ENCODE data around the gene SAFB. TPM values are rescaled to one million over a fixed set of nuclear protein-coding genes. Genes with fewer than 3 reads are reported as not detected.

Gene SAFB
- total RNA-seq, 1 donor from 2014 or later: 143 TPM

DNA sequence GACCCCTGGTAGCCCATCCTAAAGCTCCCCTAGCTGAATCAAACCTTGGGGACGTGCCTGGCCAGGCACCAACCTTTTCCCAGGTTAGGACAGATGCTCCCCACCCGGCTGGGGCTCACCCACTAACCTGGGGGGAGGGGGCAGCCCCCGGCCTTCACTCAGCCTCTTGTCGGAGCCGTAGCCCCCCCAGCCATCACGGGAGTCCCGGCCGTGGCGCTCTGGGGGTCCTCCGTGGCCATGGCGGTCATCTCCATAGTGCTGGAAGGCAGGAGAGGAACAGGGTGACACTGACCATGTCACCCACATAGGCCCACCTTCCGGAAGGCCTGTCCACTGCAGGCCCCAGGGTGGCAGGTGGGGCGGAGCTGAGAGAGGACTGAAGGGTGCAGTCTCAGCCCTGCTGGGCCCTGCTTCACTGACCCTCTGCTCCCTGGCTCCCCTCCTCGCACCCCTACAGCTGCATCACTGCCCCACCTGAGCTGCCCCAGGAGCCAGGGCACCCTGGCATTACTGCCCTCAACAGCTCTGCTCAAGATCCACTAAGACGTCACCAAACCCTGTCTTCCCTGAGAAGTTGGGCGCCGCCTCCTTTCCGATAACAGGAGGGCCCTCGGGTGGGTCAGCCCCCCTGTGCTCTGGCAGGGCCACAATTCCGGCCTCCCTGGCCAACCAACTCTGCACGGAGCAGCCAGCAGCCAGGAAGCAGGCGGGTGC is 32.6 kb upstream of the SAFB start:
- Mint-ChIP-seq H3K9me3 (no peaks in the 10 kb centered on the region), H3K4me3 (no peak overlapping the region), H3K27me3 (no peaks in the 10 kb centered on the region), H3K4me1 (peaks cover 12% of the 10 kb centered on the region), H3K36me3 (ENCODE audit: low read depth) (peaks cover 64% of the 10 kb centered on the region), H3K27ac (no peak overlapping the region)
- DNase-seq: no peak
- intact Hi-C loops (cut with micrococcal nuclease): no loop called here

DNA sequence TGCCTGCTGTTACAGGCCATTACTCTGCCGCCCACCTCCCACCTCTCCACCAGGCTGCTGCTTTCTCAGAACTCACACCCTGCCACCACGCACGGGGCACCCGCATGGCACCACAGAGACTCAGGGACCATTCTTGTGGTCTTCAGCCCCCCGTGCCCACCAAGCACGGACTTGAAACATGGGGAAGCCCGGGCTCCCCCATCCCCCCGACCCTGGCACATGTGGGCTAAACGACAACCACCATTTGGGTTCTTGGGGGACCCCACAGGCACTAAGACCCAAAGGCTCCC is 32.1 kb upstream of the SAFB start:
- peaks cover 65% of the 10 kb centered on the region for H3K36me3 Mint-ChIP-seq (ENCODE audit: low read depth)
- H3K9me3 Mint-ChIP-seq: no peaks in the 10 kb centered on the region

DNA sequence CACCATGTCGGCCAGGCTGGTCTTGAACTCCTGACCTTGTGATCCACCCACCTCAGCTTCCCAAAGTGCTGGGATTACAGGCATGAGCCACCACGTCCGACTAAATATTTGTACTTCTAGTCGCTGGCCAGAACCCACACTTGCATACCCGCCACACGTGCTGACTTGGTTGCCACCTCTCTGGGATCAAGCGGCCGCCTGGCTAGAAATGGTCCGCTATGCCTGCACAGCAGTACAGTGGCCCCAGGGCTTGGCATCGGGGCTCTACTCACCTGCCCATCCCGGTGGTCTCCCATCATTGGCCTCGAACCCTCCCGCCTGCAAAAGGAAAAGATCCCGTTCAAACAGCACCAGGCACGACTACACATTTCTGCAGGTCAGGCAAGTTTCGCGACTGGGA is 31.4 kb upstream of the SAFB start:
- H3K4me1 Mint-ChIP-seq: peaks cover 5% of the 10 kb centered on the region
- H3K9me3 Mint-ChIP-seq: no peaks in the 10 kb centered on the region
- no peaks in the 10 kb centered on the region for H3K27me3 Mint-ChIP-seq
- intact Hi-C loops (cut with micrococcal nuclease): no loop called here
- H3K4me3 Mint-ChIP-seq: no peak overlapping the region
- H3K36me3 Mint-ChIP-seq (ENCODE audit: low read depth): peaks cover 66% of the 10 kb centered on the region
- no peak overlapping the region for H3K27ac Mint-ChIP-seq
- DNase-seq: no peak

More for the DNA sequence above, 32.1 kb upstream of the SAFB start:
- H3K4me3 Mint-ChIP-seq: no peak overlapping the region
- H3K27me3 Mint-ChIP-seq: no peaks in the 10 kb centered on the region
- DNase-seq: no peak
- no peak overlapping the region for H3K27ac Mint-ChIP-seq
- peaks cover 8% of the 10 kb centered on the region for H3K4me1 Mint-ChIP-seq
- intact Hi-C loops (cut with micrococcal nuclease): no loop called here

GRCh38 chr19:5592531-5593342 is 30.1 kb upstream of the SAFB start:
- no peaks in the 10 kb centered on the region for H3K4me1 Mint-ChIP-seq
- no peaks in the 10 kb centered on the region for H3K27me3 Mint-ChIP-seq
- peaks cover 68% of the 10 kb centered on the region for H3K36me3 Mint-ChIP-seq (ENCODE audit: low read depth)
- DNase-seq: no peak
- intact Hi-C loops (cut with micrococcal nuclease): no loop called here
- H3K27ac Mint-ChIP-seq: no peak overlapping the region
- no peaks in the 10 kb centered on the region for H3K9me3 Mint-ChIP-seq
- no peak overlapping the region for H3K4me3 Mint-ChIP-seq

GRCh38 chr19:5593343-5594255 is 29.3 kb upstream of the SAFB start:
- DNase-seq: no peak
- no peak overlapping the region for H3K4me3 Mint-ChIP-seq
- H3K36me3 Mint-ChIP-seq (ENCODE audit: low read depth): peaks cover 66% of the 10 kb centered on the region
- H3K4me1 Mint-ChIP-seq: no peaks in the 10 kb centered on the region
- no peaks in the 10 kb centered on the region for H3K27me3 Mint-ChIP-seq
- intact Hi-C loops (cut with micrococcal nuclease): no loop called here
- no peaks in the 10 kb centered on the region for H3K9me3 Mint-ChIP-seq
- no peak overlapping the region for H3K27ac Mint-ChIP-seq

DNA sequence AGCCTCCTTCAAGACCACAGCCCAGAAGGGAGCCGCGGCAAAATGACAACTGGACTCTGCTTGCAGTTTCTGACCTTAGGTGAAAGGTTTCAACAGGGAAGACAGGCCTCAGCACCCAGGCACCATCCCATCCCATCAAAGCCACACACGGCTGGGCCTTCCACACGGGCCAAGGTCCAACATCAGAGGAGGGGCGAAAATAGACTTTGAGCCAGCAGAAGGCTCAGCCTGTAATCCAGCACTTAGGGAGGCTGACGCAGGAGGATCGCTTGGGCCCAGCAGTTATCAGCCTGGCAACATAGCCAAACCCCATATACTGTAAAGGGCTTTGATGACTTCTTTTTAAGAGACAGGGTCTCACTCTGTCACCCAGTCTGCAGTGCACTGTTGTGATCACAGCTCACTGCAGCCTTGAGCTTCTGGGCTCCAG is 28.3 kb upstream of the SAFB start:
- Mint-ChIP-seq H3K9me3 (no peaks in the 10 kb centered on the region), H3K36me3 (ENCODE audit: low read depth) (peaks cover 69% of the 10 kb centered on the region), H3K4me1 (no peaks in the 10 kb centered on the region), H3K27ac (no peak overlapping the region), H3K27me3 (no peaks in the 10 kb centered on the region), H3K4me3 (no peak overlapping the region)
- no peak for DNase-seq
- intact Hi-C loops (cut with micrococcal nuclease): no loop called here

- intact Hi-C loops (cut with micrococcal nuclease): no loop called here
- no peaks in the 10 kb centered on the region for H3K27me3 Mint-ChIP-seq
- H3K36me3 Mint-ChIP-seq (ENCODE audit: low read depth): peaks cover 73% of the 10 kb centered on the region
- H3K27ac Mint-ChIP-seq: no peak overlapping the region
- H3K4me1 Mint-ChIP-seq: no peaks in the 10 kb centered on the region
- H3K4me3 Mint-ChIP-seq: no peak overlapping the region
- DNase-seq: no peak
- H3K9me3 Mint-ChIP-seq: no peaks in the 10 kb centered on the region
Measured at GRCh38 chr19:5595129-5595528, 27.8 kb upstream of the SAFB start.

DNA sequence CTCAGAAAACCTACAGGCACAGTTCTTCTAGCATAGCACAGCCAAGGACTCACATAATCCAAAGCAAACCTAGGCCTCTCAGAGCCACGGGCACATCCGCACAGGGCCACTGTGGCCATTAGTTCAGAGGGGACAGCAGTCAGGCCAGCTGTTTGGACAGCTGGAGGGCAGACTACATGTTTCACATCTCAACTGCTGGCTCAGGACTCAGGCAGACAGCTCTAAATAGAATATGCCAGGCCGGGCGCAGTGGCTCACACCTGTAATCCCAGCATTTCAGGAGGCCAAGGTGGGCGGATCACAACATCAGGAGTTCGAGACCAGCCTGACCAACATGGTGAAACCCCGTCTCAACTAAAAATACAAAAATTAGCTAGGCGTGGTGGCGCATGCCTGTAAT is 27.1 kb upstream of the SAFB start:
- DNase-seq: no peak
- Mint-ChIP-seq H3K4me3 (no peak overlapping the region), H3K9me3 (no peaks in the 10 kb centered on the region), H3K27ac (no peak overlapping the region), H3K27me3 (no peaks in the 10 kb centered on the region), H3K36me3 (ENCODE audit: low read depth) (peaks cover 77% of the 10 kb centered on the region), H3K4me1 (no peaks in the 10 kb centered on the region)
- intact Hi-C loops (cut with micrococcal nuclease): no loop called here

DNA sequence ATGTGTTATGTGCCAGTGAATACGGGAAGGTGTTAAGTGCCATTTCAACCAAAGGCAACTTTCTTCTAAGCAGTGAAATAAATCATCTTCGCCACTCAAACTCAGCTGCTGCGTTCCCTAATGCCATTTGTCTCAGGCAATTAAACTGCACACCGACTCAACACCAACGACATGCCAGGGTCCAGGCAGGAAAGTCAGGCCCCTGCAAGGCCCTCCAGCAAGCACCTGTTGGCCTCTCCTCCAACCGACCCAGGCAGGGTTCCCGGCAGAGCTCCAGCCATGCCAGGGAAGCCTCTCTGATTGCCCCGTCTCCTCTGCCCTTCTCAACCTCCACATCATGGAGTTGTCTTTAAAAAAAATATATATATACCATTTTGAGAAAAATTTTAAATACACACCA is 22.1 kb upstream of the SAFB start:
- H3K4me1 Mint-ChIP-seq: no peaks in the 10 kb centered on the region
- no peak overlapping the region for H3K27ac Mint-ChIP-seq
- peaks cover 75% of the 10 kb centered on the region for H3K36me3 Mint-ChIP-seq (ENCODE audit: low read depth)
- intact Hi-C loops (cut with micrococcal nuclease): no loop called here
- DNase-seq: no peak
- no peaks in the 10 kb centered on the region for H3K9me3 Mint-ChIP-seq
- H3K4me3 Mint-ChIP-seq: no peak overlapping the region
- H3K27me3 Mint-ChIP-seq: no peaks in the 10 kb centered on the region

DNA sequence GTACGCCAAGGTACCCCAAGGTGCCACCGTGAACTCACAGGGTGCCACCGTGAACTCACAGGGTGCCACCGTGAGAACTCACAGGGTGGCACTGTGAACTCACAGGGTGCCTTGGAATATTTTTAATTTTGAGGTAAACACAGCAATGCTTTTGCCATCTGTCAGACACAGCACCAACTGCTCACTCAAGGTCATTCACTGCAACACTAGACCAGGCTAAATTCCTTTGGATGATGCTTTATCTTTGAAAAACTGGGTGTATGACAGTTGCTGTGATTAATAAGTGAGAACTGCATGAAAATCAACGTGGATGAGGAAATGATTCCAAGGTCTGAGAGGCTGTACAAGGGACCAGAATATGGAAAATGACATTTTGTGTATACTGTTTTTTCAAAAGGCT is 19.3 kb upstream of the SAFB start:
- Mint-ChIP-seq H3K4me1 (peaks cover 2% of the 10 kb centered on the region), H3K27me3 (no peaks in the 10 kb centered on the region), H3K27ac (no peak overlapping the region), H3K4me3 (no peak overlapping the region), H3K36me3 (ENCODE audit: low read depth) (peaks cover 77% of the 10 kb centered on the region), H3K9me3 (no peaks in the 10 kb centered on the region)
- DNase-seq: no peak
- intact Hi-C loops (cut with micrococcal nuclease): no loop called here

DNA sequence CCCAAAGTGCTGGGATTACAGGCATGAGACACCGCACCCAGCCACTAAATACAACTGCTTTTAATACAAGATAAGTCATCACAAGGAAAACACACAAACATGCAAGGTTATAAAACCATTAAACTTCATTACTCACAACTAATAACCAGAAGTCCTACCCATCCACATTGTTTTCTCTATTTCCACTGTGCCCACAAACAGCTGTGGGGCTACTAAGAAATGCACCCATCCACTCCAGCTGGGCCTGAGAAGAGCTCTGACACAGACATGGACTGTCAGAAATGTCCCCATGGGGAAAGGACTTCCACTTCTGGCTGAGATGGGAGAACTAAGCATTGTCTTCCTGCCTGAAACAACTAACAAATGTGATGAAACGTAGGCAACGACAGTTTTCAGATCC is 17.5 kb upstream of the SAFB start:
- Mint-ChIP-seq H3K36me3 (ENCODE audit: low read depth) (peaks cover 71% of the 10 kb centered on the region), H3K4me3 (no peak overlapping the region), H3K27ac (no peak overlapping the region), H3K27me3 (no peaks in the 10 kb centered on the region), H3K4me1 (peaks cover 2% of the 10 kb centered on the region), H3K9me3 (no peaks in the 10 kb centered on the region)
- no peak for DNase-seq
- intact Hi-C loops (cut with micrococcal nuclease): no loop called here

DNA sequence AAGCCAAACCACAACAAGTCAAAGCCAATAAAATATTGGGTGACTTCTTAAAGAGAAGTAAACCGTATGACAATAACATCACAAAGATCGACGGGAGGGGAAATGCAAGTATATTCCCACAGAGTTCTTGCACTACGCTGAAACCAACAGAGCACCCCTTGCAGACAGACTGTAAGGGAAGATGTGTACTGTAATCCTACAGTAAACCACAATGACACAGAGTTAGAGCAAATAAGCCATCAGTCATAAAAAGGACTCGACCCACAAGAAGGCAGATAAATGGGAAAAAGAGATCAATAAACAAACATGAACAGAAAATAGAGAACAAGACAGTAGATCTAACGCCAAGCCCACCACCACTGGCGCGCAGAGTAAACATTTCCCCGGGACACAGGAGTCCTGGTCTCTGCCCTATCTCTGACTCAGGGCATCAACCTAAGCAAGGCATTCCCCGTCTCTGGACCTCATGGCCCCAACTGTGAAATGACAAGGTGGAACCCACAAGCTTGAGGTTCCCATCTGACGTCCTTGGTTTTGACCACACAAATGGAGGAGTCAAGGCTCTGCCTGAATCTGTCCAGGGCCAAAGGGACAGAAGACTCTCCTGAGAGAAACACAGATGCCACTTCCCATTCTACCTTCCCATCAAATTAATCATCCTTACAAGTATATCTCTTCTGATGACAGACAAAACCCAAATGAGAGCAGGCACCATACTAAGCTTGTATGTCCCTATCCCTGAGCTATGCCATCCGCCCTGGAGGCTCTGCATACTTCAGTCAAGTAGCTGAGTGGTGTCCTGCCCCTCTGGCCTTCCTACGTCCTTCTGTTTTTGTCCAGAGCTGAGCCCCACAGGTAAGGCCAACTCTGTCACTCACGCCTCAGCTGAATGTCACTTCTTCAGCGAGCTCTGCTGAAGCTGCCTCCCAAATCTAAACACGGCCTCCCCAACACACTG is 15.3 kb upstream of the SAFB start:
- Mint-ChIP-seq H3K27ac (no peak overlapping the region), H3K4me3 (no peak overlapping the region), H3K27me3 (no peaks in the 10 kb centered on the region), H3K36me3 (ENCODE audit: low read depth) (peaks cover 72% of the 10 kb centered on the region), H3K9me3 (no peaks in the 10 kb centered on the region), H3K4me1 (peaks cover 2% of the 10 kb centered on the region)
- DNase-seq: no peak
- intact Hi-C loops (cut with micrococcal nuclease): no loop called here

DNA sequence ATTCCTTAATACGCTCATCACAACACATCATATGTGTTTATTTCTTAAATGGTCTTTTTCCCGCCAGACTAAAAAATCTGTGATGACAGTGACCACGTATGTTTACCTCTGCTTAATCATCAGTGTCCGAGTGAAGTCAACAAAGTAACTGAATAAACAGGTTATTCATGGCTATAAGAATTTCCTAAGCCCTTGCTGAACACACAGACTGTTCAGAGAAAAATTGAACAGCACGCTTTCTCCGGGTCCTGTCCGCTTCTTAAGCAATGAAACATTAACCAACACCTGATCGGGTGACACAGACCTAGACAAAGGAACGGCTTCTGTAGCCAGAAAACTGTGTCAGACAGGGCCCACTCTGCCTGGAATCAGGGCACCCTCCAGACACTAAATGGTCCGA is 14.6 kb upstream of the SAFB start:
- intact Hi-C loops (cut with micrococcal nuclease): no loop called here
- Mint-ChIP-seq H3K4me3 (no peak overlapping the region), H3K27ac (no peak overlapping the region), H3K36me3 (ENCODE audit: low read depth) (peaks cover 76% of the 10 kb centered on the region), H3K9me3 (no peaks in the 10 kb centered on the region), H3K4me1 (peaks cover 2% of the 10 kb centered on the region), H3K27me3 (no peaks in the 10 kb centered on the region)
- no peak for DNase-seq
